CD4-positive, alpha-beta T cell (primary cell): ENCODE data around the gene NTN5. TPM values are rescaled to one million over a fixed set of nuclear protein-coding genes. Genes with fewer than 3 reads are reported as not detected.

ENCODE experiments used
- ATAC-seq: fragments of 200-7000 bp; cut with Tn5 transposase; one replicate; pipeline ENCODE4 v1.10.0; 2022; ENCODE audit warnings: mild to moderate bottlenecking; ENCODE audit not compliant: poor library complexity
- CTCF ChIA-PET: fragments of 350-600 bp; sonication (Branson Sonifier 250); formaldehyde crosslinking; loops from one replicate; lab custom pipeline; 2021; ENCODE audit warnings: antibody characterized with exemption, inconsistent platforms; lab: Charles Lee
- POLR2A ChIA-PET: fragments of 350-600 bp; sonication (Branson Sonifier 250); formaldehyde crosslinking; loops from one replicate; lab custom pipeline; 2021; ENCODE audit warnings: antibody characterized with exemption, inconsistent platforms; lab: Charles Lee
- DNase-seq, 14 experiments: peaks; one replicate each; pipeline ENCODE4 v3.0.0-alpha.2; 2013 to 2020; ENCODE audit warnings: mixed read lengths in 2 of 14
- H3K27ac ChIP-seq, 2 donors: one replicate each; pipeline versions ENCODE4 v1.5.1 to v1.7.0; 2013; ENCODE audit warnings: low read length in 2 of 2, low read depth in 1 of 2, mild to moderate bottlenecking in 1 of 2
- H3K27me3 ChIP-seq, 2 experiments: 1 replicate in 1 of 2; 2 replicates in 1 of 2; pipeline versions ENCODE4 v1.6.1 to v1.7.0; 2013; ENCODE audit warnings: low read length in 2 of 2, control low read depth in 1 of 2, mild to moderate bottlenecking in 1 of 2, moderate library complexity in 1 of 2; ENCODE audit not compliant: insufficient read depth in 2 of 2, control insufficient read depth in 1 of 2
- H3K36me3 ChIP-seq: one replicate; pipeline ENCODE4 v1.6.1; 2013; ENCODE audit warnings: low read length, control low read depth; ENCODE audit not compliant: insufficient read depth
- H3K4me1 ChIP-seq: one replicate; pipeline ENCODE4 v1.6.1; 2013; ENCODE audit warnings: low read length, control low read depth; ENCODE audit not compliant: insufficient read depth
- H3K4me3 ChIP-seq: one replicate; pipeline ENCODE4 v1.5.1; 2013; ENCODE audit warnings: mild to moderate bottlenecking, low read length, moderate library complexity
- H3K9me3 ChIP-seq, 2 experiments: 1 replicate in 1 of 2; 2 replicates in 1 of 2; pipeline versions ENCODE4 v1.6.1 to v1.7.0; 2013; ENCODE audit warnings: low read length in 2 of 2, mild to moderate bottlenecking in 2 of 2, control low read depth in 1 of 2, moderate library complexity in 1 of 2; ENCODE audit not compliant: control insufficient read depth in 1 of 2, insufficient read depth in 1 of 2
- H3K27ac Mint-ChIP-seq: one replicate; pipeline ENCODE4 v1.8.0; 2020; ENCODE audit warnings: mixed read lengths
- H3K27me3 Mint-ChIP-seq: one replicate; pipeline ENCODE4 v1.8.0; 2021; ENCODE audit warnings: mixed read lengths
- H3K36me3 Mint-ChIP-seq: one replicate; pipeline ENCODE4 v1.8.0; 2021; ENCODE audit warnings: low read depth, mixed read lengths
- H3K4me1 Mint-ChIP-seq: one replicate; pipeline ENCODE4 v1.8.0; 2021; ENCODE audit warnings: low read depth, mixed read lengths
- H3K4me3 Mint-ChIP-seq: one replicate; pipeline ENCODE4 v1.8.0; 2020; ENCODE audit warnings: mild to moderate bottlenecking, mixed read lengths
- H3K9me3 Mint-ChIP-seq: one replicate; pipeline ENCODE4 v1.8.0; 2020; ENCODE audit warnings: mixed read lengths
- CTCF ChIP-seq: fragments of 200-600 bp; IDR thresholded peaks from one replicate; pipeline ENCODE4 v1.8.0; 2022; ENCODE audit warnings: antibody characterized with exemption, mild to moderate bottlenecking
- intact Hi-C, 2 experiments: fragments of 100-400 bp; cut with DNase I in 1 of 2; cut with micrococcal nuclease in 1 of 2; formaldehyde crosslinking; loops; one replicate each; pipeline versions ENCODE4 v1.15.1 to v1.9.0; 2023 to 2025; cut with DNase I, micrococcal nuclease
- total RNA-seq, 174 experiments: library from RNA in 2 of 174; stranded (reverse) in 2 of 174; gene quantifications; one replicate each; pipeline ENCODE4 v1.2.3 and lab custom pipeline; 2021 to 2026

Gene NTN5
- total RNA-seq, 2 experiments from 2014 or later: 2.7 to 3.0 TPM

GRCh38 chr19:48685583-48685982, 12.8 kb upstream of the NTN5 start:
- no peak for TF ChIP-seq CTCF
- no peak for DNase-seq
- intact Hi-C loops: no loop called here
- Mint-ChIP-seq H3K27me3 (no peaks in the 10 kb centered on the region), H3K27ac (no peak overlapping the region), H3K4me1 (no peaks in the 10 kb centered on the region), H3K36me3 (no peaks in the 10 kb centered on the region), H3K4me3 (no peak overlapping the region), H3K9me3 (no peaks in the 10 kb centered on the region)
- H3K9me3 ChIP-seq: no peaks in the 10 kb centered on the region
- H3K4me3 ChIP-seq: no peak overlapping the region
- no peak overlapping the region for H3K27ac ChIP-seq
- POLR2A ChIA-PET: no interaction called here
- no peaks in the 10 kb centered on the region for H3K4me1 ChIP-seq
- ATAC-seq: no peak
- H3K36me3 ChIP-seq: no peaks in the 10 kb centered on the region
- H3K27me3 ChIP-seq: no peaks in the 10 kb centered on the region
- CTCF ChIA-PET: no interaction called here

- H3K27ac Mint-ChIP-seq: no peak overlapping the region
- no peak for TF ChIP-seq CTCF
- ATAC-seq (no peak), DNase-seq (peak in 6 of 14 experiments; percentile 14 to 55 (median 30))
- no peaks in the 10 kb centered on the region for H3K27me3 Mint-ChIP-seq
- POLR2A ChIA-PET: no interaction called here
- no peaks in the 10 kb centered on the region for H3K9me3 Mint-ChIP-seq
- no peak overlapping the region for H3K4me3 ChIP-seq
- H3K9me3 ChIP-seq: no peaks in the 10 kb centered on the region
- H3K4me3 Mint-ChIP-seq: no peak overlapping the region
- no peaks in the 10 kb centered on the region for H3K4me1 Mint-ChIP-seq
- H3K36me3 Mint-ChIP-seq: no peaks in the 10 kb centered on the region
- intact Hi-C loops: no loop called here
- CTCF ChIA-PET: no interaction called here
- H3K36me3 ChIP-seq: no peaks in the 10 kb centered on the region
- no peaks in the 10 kb centered on the region for H3K27me3 ChIP-seq
- no peaks in the 10 kb centered on the region for H3K4me1 ChIP-seq
- no peak overlapping the region for H3K27ac ChIP-seq
Observed at GRCh38 chr19:48683349-48683748, 10.5 kb upstream of the NTN5 start.

- no peaks in the 10 kb centered on the region for H3K9me3 Mint-ChIP-seq
- Histone ChIP-seq H3K4me1 (no peaks in the 10 kb centered on the region), H3K36me3 (no peaks in the 10 kb centered on the region), H3K9me3 (no peaks in the 10 kb centered on the region), H3K27ac (no peak overlapping the region), H3K27me3 (no peaks in the 10 kb centered on the region), H3K4me3 (no peak overlapping the region)
- POLR2A ChIA-PET: no interaction called here
- DNase-seq (no peak), ATAC-seq (no peak)
- H3K27me3 Mint-ChIP-seq: no peaks in the 10 kb centered on the region
- no peak overlapping the region for H3K27ac Mint-ChIP-seq
- intact Hi-C loops: no loop called here
- CTCF ChIA-PET: no interaction called here
- H3K36me3 Mint-ChIP-seq: no peaks in the 10 kb centered on the region
- no peak overlapping the region for H3K4me3 Mint-ChIP-seq
- no peak for TF ChIP-seq CTCF
- no peaks in the 10 kb centered on the region for H3K4me1 Mint-ChIP-seq
Observed at GRCh38 chr19:48681127-48681470, 8.3 kb upstream of the NTN5 start.
